Measurements from ENCODE around the gene INSRR.

The INSRR gene

GRCh38 chr1:156899956-156900718, 41.2 kb upstream of the INSRR start:
- no peak for TF ChIP-seq CTCF (IDR thresholded peaks at IDR 0.05)
- peaks cover 3 to 6% of the 10 kb centered on the region in 2 experiments for H3K4me1 ChIP-seq (ENCODE audit: control insufficient read depth in 1 of 2, insufficient read depth in 1 of 2, low read depth in 1 of 2, low read length in 1 of 2)
- H3K4me3 ChIP-seq (ENCODE audit: low read depth in 1 of 2, low read length in 1 of 2), result no peak overlapping the region
- peaks cover 41% of the 10 kb centered on the region for H3K27me3 ChIP-seq
- no peaks in the 10 kb centered on the region for H3K36me3 ChIP-seq
- no peak overlapping the region for H3K27ac ChIP-seq
- H3K9me3 ChIP-seq, result no peaks in the 10 kb centered on the region

DNA sequence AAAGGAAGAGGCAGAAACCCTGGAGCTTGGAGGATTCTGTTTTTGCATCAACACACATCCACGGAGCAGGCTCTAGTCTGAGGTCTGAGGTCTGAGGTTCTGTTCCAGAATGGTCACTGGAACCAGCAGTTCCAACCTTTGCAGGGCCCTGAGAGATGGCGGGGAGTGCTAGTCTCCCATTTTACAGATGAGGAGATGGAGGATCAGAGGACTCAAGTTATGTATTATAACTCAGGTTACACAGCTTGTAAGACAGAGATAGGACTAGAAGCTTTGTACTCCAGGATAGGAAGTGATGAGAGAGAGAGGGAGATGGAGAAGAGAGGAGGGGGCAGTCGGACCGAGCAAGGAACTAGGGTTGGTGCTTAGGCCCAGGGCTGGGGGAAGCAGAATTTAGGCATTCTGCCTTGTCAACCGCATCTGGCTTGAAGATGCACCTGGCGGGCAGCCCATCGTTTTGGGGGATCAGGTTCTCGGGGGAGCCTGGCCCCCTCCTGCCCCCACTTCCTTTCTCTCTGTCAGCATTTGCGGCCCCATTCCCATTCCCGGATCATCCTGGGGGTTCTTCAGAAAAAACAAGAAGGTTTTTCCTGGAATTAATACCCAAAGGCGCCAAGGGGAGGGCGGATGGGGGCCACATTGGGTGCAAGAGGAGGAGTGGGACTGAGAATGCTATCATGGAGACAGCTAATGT, 40.2 kb upstream of the INSRR start:
- no peak for TF ChIP-seq CTCF (IDR thresholded peaks at IDR 0.05)
- H3K36me3 ChIP-seq, result no peaks in the 10 kb centered on the region
- H3K9me3 ChIP-seq, result no peaks in the 10 kb centered on the region
- H3K27me3 ChIP-seq, result peaks cover 51% of the 10 kb centered on the region
- peaks cover 3 to 6% of the 10 kb centered on the region in 2 experiments for H3K4me1 ChIP-seq (ENCODE audit: control insufficient read depth in 1 of 2, insufficient read depth in 1 of 2, low read depth in 1 of 2, low read length in 1 of 2)
- H3K27ac ChIP-seq, result no peak overlapping the region
- H3K4me3 ChIP-seq (ENCODE audit: low read depth in 1 of 2, low read length in 1 of 2), result no peak overlapping the region

- Histone ChIP-seq H3K4me1 (ENCODE audit: control insufficient read depth in 1 of 2, insufficient read depth in 1 of 2, low read depth in 1 of 2, low read length in 1 of 2) (peaks cover 8 to 9% of the 10 kb centered on the region in 2 experiments), H3K4me3 (ENCODE audit: low read depth in 1 of 2, low read length in 1 of 2) (no peak overlapping the region), H3K27ac (no peak overlapping the region), H3K36me3 (no peaks in the 10 kb centered on the region), H3K27me3 (peaks cover 61% of the 10 kb centered on the region), H3K9me3 (no peaks in the 10 kb centered on the region)
- TF ChIP-seq CTCF (IDR thresholded peaks at IDR 0.05), result no peak
Measured at GRCh38 chr1:156898161-156898566, 39.2 kb upstream of the INSRR start.

DNA sequence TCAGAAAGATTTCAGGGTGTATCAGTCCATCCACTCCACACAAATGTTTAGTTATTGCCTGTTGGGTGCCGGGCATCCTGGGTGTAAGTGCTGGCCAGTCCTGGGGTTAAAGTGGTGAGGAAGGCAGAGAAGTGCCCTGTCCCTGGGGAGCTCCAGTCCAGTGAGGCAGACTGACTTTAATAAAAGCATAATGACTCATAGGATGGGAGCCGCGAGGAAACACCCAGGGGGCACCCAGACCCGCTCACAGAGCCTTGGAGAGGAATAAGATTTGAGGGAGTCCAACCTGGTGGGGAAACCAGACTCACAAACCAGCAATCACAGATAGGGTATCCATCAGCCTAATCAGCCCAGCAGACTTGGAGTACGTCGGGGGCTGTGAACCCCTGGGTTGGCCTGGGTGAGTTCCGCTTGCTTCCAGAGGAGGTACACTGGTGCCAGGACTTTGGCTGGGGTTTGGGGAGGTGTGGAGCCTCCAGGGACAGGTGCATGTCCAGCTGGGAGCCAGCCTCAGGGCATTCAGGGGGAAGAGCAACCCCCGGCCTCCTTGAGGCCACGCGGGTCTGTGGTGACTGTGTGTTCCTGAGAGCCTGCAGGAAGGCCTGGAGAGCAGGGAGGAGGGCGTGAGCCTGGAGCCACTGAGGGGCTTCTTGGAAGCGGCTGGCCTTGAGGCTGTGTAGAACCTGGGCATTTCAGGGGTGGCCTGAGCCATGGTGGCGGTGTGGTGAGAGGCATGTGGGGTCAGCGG, 38.3 kb upstream of the INSRR start:
- H3K27ac ChIP-seq, result no peak overlapping the region
- peaks cover 14 to 15% of the 10 kb centered on the region in 2 experiments for H3K4me1 ChIP-seq (ENCODE audit: control insufficient read depth in 1 of 2, insufficient read depth in 1 of 2, low read depth in 1 of 2, low read length in 1 of 2)

More for the DNA sequence above, 38.3 kb upstream of the INSRR start:
- TF ChIP-seq CTCF (IDR thresholded peaks at IDR 0.05), result no peak
- no peaks in the 10 kb centered on the region for H3K36me3 ChIP-seq
- H3K27me3 ChIP-seq, result peaks cover 70% of the 10 kb centered on the region
- H3K4me3 ChIP-seq (ENCODE audit: low read depth in 1 of 2, low read length in 1 of 2), result no peak overlapping the region
- H3K9me3 ChIP-seq, result no peaks in the 10 kb centered on the region

All from neutrophil (primary cell).